Measurements from ENCODE around the gene MAD1L1. TPM values are rescaled to one million over a fixed set of nuclear protein-coding genes. Genes with fewer than 3 reads are reported as not detected.
A peak's percentile ranks its signal among the peaks of the same experiment; 100 is the strongest.

MAD1L1 gene
- total RNA-seq, 4 donors from 2014 or later: 60.3 to 149 (median 73.7) TPM

GRCh38 chr7:2114926-2115759 lies 117.6 kb downstream of the MAD1L1 start:
- WGBS, 2 donors: 94 to 96% methylated on average over 41 to 44 of the region's 49 CpGs
- TF ChIP-seq POLR2A (IDR thresholded peaks at IDR 0.05) (no peak), CTCF (IDR thresholded peaks at IDR 0.05) (no peak), EP300 (IDR thresholded peaks at IDR 0.05) (no peak)
- DNase-seq (ENCODE audit: low spot score in 2 of 2): no peak
- Histone ChIP-seq H3K9me3 (no peaks in the 10 kb centered on the region), H3K27me3 (no peaks in the 10 kb centered on the region), H3K4me3 (no peak overlapping the region), H3K36me3 (peaks cover 0 to 18% (median 0%) of the 10 kb centered on the region in 3 donors), H3K27ac (peak overlapping the region in 2 of 4 donors; percentile 58 to 77), H3K4me1 (peaks cover 0 to 46% (median 29%) of the 10 kb centered on the region in 4 donors)

DNA sequence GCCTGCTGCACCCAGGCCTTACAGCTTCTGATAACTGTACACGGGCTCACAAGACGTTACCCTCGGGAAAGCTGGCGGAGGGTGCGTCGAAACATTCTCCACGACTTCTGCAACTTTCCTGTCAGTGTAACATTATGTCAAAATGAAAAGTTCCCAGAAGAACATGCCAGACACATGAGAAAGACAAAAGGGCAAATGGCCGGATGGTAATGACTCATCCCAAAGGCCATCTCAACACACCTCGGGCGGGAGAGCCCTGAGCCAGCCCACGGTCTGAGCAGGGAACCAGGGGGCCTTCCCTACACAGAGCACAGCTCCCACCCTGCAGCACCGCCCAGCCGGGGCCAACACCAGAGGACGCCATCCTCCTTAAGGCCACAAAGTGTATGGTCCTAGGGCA lies 118.7 kb downstream of the MAD1L1 start:
- WGBS, 2 donors: 89 to 92% methylated on average over 14 of the region's 14 CpGs

DNA sequence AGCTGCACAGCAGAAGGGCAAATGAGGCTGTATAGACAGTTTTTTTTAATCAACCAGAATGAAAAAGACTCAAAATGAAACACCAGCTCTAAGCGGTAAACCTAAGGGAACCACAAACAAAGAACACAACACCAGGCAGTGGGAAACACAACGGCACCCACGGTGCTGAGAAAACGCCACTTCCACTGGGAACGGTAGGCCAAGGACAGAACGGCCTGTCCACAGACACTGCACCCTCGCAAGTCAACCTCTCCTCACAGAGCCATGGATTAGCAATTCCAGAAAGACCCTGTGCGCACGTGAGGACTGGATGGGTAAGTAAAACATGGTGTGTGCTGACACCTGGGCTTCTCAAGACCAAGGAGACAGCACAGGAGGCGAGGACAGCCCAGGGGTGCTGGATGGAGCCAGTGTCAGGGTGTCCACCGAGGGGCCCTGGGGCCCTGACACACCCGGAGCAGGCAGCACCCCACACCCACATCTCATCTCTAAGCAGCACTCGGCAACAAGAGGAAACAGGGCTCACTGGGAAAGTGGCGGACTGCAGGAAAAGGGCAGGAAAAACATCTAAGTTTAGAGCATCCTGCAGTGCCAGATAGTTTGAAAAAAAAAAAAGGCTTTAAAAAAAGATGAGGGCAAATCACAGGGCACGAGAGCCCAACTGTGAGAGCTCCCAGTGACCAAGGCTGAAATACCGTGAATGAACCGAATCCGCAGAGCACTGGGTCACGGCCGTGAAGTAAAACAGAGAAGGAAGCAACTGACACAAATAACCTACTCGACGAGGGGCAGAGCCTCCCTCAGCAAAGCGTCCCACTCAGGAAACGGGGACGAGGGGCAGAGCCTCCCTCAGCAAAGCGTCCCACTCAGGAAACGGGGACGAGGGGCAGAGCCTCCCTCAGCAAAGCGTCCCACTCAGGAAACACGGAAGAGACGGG lies 120.2 kb downstream of the MAD1L1 start:
- DNase-seq (ENCODE audit: low spot score in 2 of 2): no peak
- Histone ChIP-seq H3K36me3 (peaks cover 0 to 14% (median 0%) of the 10 kb centered on the region in 3 donors), H3K27ac (peak overlapping the region in 1 of 4 donors; percentile 20), H3K9me3 (no peaks in the 10 kb centered on the region), H3K4me1 (peaks cover 0 to 67% (median 40%) of the 10 kb centered on the region in 4 donors), H3K27me3 (no peaks in the 10 kb centered on the region), H3K4me3 (no peak overlapping the region)
- TF ChIP-seq CTCF (IDR thresholded peaks at IDR 0.05): no peak
- no peak for TF ChIP-seq POLR2A (IDR thresholded peaks at IDR 0.05)
- TF ChIP-seq EP300 (IDR thresholded peaks at IDR 0.05): no peak
- WGBS, 2 donors: 84 to 86% methylated on average over 31 of the region's 31 CpGs

More for the DNA sequence above, 118.7 kb downstream of the MAD1L1 start:
- H3K4me3 ChIP-seq: no peak overlapping the region
- DNase-seq (ENCODE audit: low spot score in 2 of 2): no peak
- no peak overlapping the region for H3K27ac ChIP-seq
- H3K36me3 ChIP-seq: peaks cover 0 to 14% (median 0%) of the 10 kb centered on the region in 3 donors
- H3K27me3 ChIP-seq: no peaks in the 10 kb centered on the region
- peaks cover 0 to 52% (median 34%) of the 10 kb centered on the region in 4 donors for H3K4me1 ChIP-seq
- H3K9me3 ChIP-seq: no peaks in the 10 kb centered on the region
- TF ChIP-seq EP300 (IDR thresholded peaks at IDR 0.05) (no peak), CTCF (IDR thresholded peaks at IDR 0.05) (no peak), POLR2A (IDR thresholded peaks at IDR 0.05) (no peak)

DNA sequence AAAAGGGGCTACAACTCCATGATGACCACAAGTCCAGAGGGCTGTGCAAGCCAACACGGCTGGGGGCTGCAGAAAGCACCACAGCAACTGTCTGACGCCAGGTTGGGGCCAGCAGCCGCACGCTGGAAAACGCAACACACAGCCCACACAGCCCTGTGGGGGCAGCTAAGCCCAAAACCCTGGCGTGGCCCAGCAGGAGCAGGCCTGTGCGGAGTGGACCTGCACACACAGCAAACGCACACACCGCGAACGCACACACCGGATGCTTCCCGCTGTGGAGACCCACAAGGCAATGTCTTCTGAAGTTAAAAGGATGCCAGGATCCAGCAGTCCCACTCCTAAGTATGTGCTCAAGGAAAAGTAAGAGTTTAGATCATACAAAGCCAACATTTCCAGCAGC lies 121.2 kb downstream of the MAD1L1 start:
- Histone ChIP-seq H3K4me3 (no peak overlapping the region), H3K9me3 (no peaks in the 10 kb centered on the region), H3K36me3 (peaks cover 0 to 14% (median 0%) of the 10 kb centered on the region in 3 donors), H3K4me1 (peaks cover 0 to 68% (median 42%) of the 10 kb centered on the region in 4 donors), H3K27ac (peak overlapping the region in 2 of 4 donors; percentile 61 to 90), H3K27me3 (no peaks in the 10 kb centered on the region)
- no peak for TF ChIP-seq EP300 (IDR thresholded peaks at IDR 0.05)
- TF ChIP-seq POLR2A (IDR thresholded peaks at IDR 0.05): no peak
- TF ChIP-seq CTCF (IDR thresholded peaks at IDR 0.05): no peak
- 77 to 85% methylated on average over 13 of the region's 13 CpGs for WGBS, 2 donors
- no peak for DNase-seq (ENCODE audit: low spot score in 2 of 2)
